H1 (cell line): ENCODE results near the gene COL6A1.

Experiments used
- CTCF ChIP-seq, 3 experiments: IDR thresholded peaks; 1 replicate in 2 of 3; 2 replicates in 1 of 3; pipeline versions ENCODE4 v1.5.1 to v1.6.1; 2011; ENCODE audit warnings: low read length in 3 of 3, mild to moderate bottlenecking in 3 of 3, inconsistent platforms in 2 of 3, low read depth in 1 of 3, moderate library complexity in 1 of 3; ENCODE audit not compliant: insufficient read depth in 1 of 3; ENCODE audit errors: control extremely low read depth in 1 of 3
- EZH2 ChIP-seq: fragments of 200-600 bp; sonication (generic); IDR thresholded peaks from 2 replicates; pipeline ENCODE4 v1.7.1; 2012; ENCODE audit warnings: low read depth, mild to moderate bottlenecking, moderate library complexity, low read length, inconsistent platforms; ENCODE audit not compliant: severe bottlenecking
- POLR2A ChIP-seq, 2 experiments: IDR thresholded peaks; 1 replicate in 1 of 2; 2 replicates in 1 of 2; pipeline ENCODE4 v1.6.1; 2011; ENCODE audit warnings: low read depth in 2 of 2, low read length in 2 of 2, mild to moderate bottlenecking in 2 of 2; ENCODE audit errors: control extremely low read depth in 1 of 2
- RXRA ChIP-seq: IDR thresholded peaks from 2 replicates; pipeline ENCODE4 v1.6.1; 2011; ENCODE audit warnings: low read depth, mild to moderate bottlenecking, low read length, moderate library complexity; ENCODE audit not compliant: insufficient read depth

- no peak for TF ChIP-seq POLR2A (IDR thresholded peaks at IDR 0.05; ENCODE audit: control extremely low read depth in 1 of 2, low read depth in 2 of 2, low read length in 2 of 2)
- TF ChIP-seq CTCF (IDR thresholded peaks at IDR 0.05; ENCODE audit: control extremely low read depth in 1 of 3, insufficient read depth in 1 of 3, low read depth in 1 of 3, low read length in 3 of 3), result no peak
- no peak for TF ChIP-seq EZH2
- no peak for TF ChIP-seq RXRA
These were observed 28.6 kb downstream of the COL6A1 start for GRCh38 chr21:46009951-46010705.
